Measurements from ENCODE around the gene NUDT19. TPM values are rescaled to one million over a fixed set of nuclear protein-coding genes. Genes with fewer than 3 reads are reported as not detected.
A peak's percentile ranks its signal among the peaks of the same experiment; 100 is the strongest.

The NUDT19 gene
- total RNA-seq, 1 experiment from 2014 or later = 6.1 TPM

- H3T11ph ChIP-seq (ENCODE audit: low read length) = no peak overlapping the region
- H2AK5ac ChIP-seq (ENCODE audit: insufficient read length, low read length) = no peak overlapping the region
- H3K36me3 Mint-ChIP-seq (ENCODE audit: insufficient read depth in 1 of 3, low read depth in 3 of 3) = peaks cover 0 to 2% (median 0%) of the 10 kb centered on the region in 3 experiments; a peak in 2 of 7 replicates
- H3K4ac ChIP-seq (ENCODE audit: low read depth, low read length) = no peak overlapping the region
- H3K27ac ChIP-seq (ENCODE audit: insufficient read length, low read depth, low read length) = no peak overlapping the region
- H2BK120ac ChIP-seq (ENCODE audit: low read depth, low read length, poor library complexity, severe bottlenecking) = no peak overlapping the region
- H3K23me2 ChIP-seq (ENCODE audit: insufficient read length, low read depth, low read length, poor library complexity, severe bottlenecking) = peaks cover 9% of the 10 kb centered on the region
- no peak overlapping the region for H3K56ac ChIP-seq (ENCODE audit: insufficient read length, low read depth, low read length)
- H3K27me3 Mint-ChIP-seq (ENCODE audit: low read depth) = peaks cover 49% of the 10 kb centered on the region
- no peak overlapping the region for H2BK20ac ChIP-seq (ENCODE audit: low read depth, low read length, poor library complexity, severe bottlenecking)
- no peak overlapping the region for H2AFZ ChIP-seq (ENCODE audit: low read length)
- no peak overlapping the region for H3K9ac ChIP-seq (ENCODE audit: extremely low read depth, insufficient read length, low read length)
- no peaks in the 10 kb centered on the region for H3K4me1 ChIP-seq (ENCODE audit: insufficient read depth, low read length)
- no peak overlapping the region for H3K23ac ChIP-seq (ENCODE audit: insufficient read length, low read depth, low read length)
- peak overlapping the region; percentile 35 for H3K4me2 ChIP-seq (ENCODE audit: insufficient read depth, insufficient read length, low read length)
- H2BK12ac ChIP-seq (ENCODE audit: insufficient read length, low read depth, low read length) = no peak overlapping the region
- no peak overlapping the region for H2BK5ac ChIP-seq (ENCODE audit: insufficient read length, low read length)
- peaks cover 18% of the 10 kb centered on the region; the same call in 1 of the 2 replicates for H3K27me3 ChIP-seq (ENCODE audit: insufficient read depth, low read length)
- no peaks in the 10 kb centered on the region for H3K9me3 ChIP-seq (ENCODE audit: control insufficient read depth, low read depth, low read length)
- peaks cover 19 to 25% of the 10 kb centered on the region in 2 experiments for H3K4me1 Mint-ChIP-seq
- WGBS (ENCODE audit: extremely low coverage, insufficient read length, low lambda C conversion rate) = no CpG with 5 or more reads among the region's 93 CpGs
- DNase-seq = peak; percentile 50
- H3K27ac Mint-ChIP-seq = no peak overlapping the region
- H3K9me3 Mint-ChIP-seq = peaks cover 0 to 1% of the 10 kb centered on the region in 2 experiments; a peak in 3 of 5 replicates
- H3K14ac ChIP-seq (ENCODE audit: insufficient read depth, low read length) = no peak overlapping the region
- H3K79me1 ChIP-seq (ENCODE audit: insufficient read depth, low read depth, low read length, poor library complexity, severe bottlenecking) = peaks cover 10% of the 10 kb centered on the region
- TF ChIP-seq, protein P1, sequence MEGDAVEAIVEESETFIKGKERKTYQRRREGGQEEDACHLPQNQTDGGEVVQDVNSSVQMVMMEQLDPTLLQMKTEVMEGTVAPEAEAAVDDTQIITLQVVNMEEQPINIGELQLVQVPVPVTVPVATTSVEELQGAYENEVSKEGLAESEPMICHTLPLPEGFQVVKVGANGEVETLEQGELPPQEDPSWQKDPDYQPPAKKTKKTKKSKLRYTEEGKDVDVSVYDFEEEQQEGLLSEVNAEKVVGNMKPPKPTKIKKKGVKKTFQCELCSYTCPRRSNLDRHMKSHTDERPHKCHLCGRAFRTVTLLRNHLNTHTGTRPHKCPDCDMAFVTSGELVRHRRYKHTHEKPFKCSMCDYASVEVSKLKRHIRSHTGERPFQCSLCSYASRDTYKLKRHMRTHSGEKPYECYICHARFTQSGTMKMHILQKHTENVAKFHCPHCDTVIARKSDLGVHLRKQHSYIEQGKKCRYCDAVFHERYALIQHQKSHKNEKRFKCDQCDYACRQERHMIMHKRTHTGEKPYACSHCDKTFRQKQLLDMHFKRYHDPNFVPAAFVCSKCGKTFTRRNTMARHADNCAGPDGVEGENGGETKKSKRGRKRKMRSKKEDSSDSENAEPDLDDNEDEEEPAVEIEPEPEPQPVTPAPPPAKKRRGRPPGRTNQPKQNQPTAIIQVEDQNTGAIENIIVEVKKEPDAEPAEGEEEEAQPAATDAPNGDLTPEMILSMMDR (conservative IDR thresholded peaks at IDR 0.05) = peak; percentile 18; the same call in 1 of the 3 replicates
- peak overlapping the region; percentile 7 to 81; a peak in 3 of 5 replicates for H3K4me3 Mint-ChIP-seq
- no peak overlapping the region for H2BK15ac ChIP-seq (ENCODE audit: low read depth, low read length)
- no peaks in the 10 kb centered on the region for H4K20me1 ChIP-seq (ENCODE audit: control insufficient read depth, insufficient read depth, insufficient read length)
- no peak overlapping the region for H4K91ac ChIP-seq (ENCODE audit: insufficient read length, low read depth, low read length)
- H4K5ac ChIP-seq (ENCODE audit: insufficient read length, low read depth, low read length) = no peak overlapping the region
- H4K8ac ChIP-seq (replicated peaks; ENCODE audit: insufficient read length, low read depth, low read length) = no peak overlapping the region
- peaks cover 15% of the 10 kb centered on the region; the same call in 1 of the 2 replicates for H3K79me2 ChIP-seq (ENCODE audit: insufficient read depth, low read length)
- H3K18ac ChIP-seq (ENCODE audit: insufficient read length, low read depth, low read length) = no peak overlapping the region
Measured at GRCh38 chr19:32676186-32676894, 15.3 kb upstream of the NUDT19 start.
